Measurements from ENCODE around the gene CAMK2B.

GRCh38 chr7:44281811-44282600 is 43.4 kb downstream of the CAMK2B start:
- no peak for TF ChIP-seq POLR2A (IDR thresholded peaks at IDR 0.05; ENCODE audit: low read length)
- no peak for TF ChIP-seq GATA1 (IDR thresholded peaks at IDR 0.05; ENCODE audit: low read depth, low read length)

Measured in erythroblast (primary cell).